ENCODE measurements around the gene EED.

EED gene

DNA sequence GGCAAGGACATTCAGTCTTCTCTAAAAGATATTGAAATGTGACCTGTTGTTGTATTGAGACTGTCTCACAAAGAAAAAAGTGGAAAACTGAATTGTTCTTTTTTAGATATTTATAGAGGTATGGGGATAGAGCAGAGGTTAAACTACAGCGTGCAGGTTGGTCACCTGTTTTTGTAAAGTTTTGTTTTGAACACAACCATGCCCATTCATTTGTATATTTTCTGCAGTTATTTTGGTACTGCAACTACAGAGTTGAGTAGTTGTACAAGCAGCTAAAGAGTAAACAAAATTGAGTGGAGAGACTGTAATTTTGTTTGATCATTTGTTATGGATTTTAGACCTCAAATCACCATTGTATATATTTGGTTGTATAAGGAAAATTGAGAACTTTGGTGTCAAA lies 11.3 kb downstream of the EED start:
- peaks cover 59% of the 10 kb centered on the region for H3K79me2 ChIP-seq (ENCODE audit: control insufficient read depth, low read length)
- peaks cover 4% of the 10 kb centered on the region; the same call in 1 of the 2 replicates for H4K20me1 ChIP-seq (ENCODE audit: control insufficient read depth, insufficient read depth, low read depth, low read length)
- no peak overlapping the region for H3K4me3 ChIP-seq (ENCODE audit: low read length)
- H3K4me2 ChIP-seq (ENCODE audit: low read length), result no peak overlapping the region
- H3F3A ChIP-seq (ENCODE audit: control insufficient read depth, insufficient read depth), result no peaks in the 10 kb centered on the region
- no peaks in the 10 kb centered on the region for H3K4me1 ChIP-seq (ENCODE audit: control insufficient read depth, low read length)
- peaks cover 71% of the 10 kb centered on the region for H3K36me3 ChIP-seq (ENCODE audit: control insufficient read depth, low read length)
- no peaks in the 10 kb centered on the region for H3K9me3 ChIP-seq (ENCODE audit: control insufficient read depth, insufficient read depth, low read length)
- H3K27me3 ChIP-seq (ENCODE audit: control insufficient read depth, low read length), result no peaks in the 10 kb centered on the region
- no peak overlapping the region for H3K27ac ChIP-seq (ENCODE audit: low read depth, low read length)
- no peak for TF ChIP-seq EZH2phosphoT487 (IDR thresholded peaks at IDR 0.05; ENCODE audit: borderline replicate concordance, low read length)
- TF ChIP-seq, protein P1, sequence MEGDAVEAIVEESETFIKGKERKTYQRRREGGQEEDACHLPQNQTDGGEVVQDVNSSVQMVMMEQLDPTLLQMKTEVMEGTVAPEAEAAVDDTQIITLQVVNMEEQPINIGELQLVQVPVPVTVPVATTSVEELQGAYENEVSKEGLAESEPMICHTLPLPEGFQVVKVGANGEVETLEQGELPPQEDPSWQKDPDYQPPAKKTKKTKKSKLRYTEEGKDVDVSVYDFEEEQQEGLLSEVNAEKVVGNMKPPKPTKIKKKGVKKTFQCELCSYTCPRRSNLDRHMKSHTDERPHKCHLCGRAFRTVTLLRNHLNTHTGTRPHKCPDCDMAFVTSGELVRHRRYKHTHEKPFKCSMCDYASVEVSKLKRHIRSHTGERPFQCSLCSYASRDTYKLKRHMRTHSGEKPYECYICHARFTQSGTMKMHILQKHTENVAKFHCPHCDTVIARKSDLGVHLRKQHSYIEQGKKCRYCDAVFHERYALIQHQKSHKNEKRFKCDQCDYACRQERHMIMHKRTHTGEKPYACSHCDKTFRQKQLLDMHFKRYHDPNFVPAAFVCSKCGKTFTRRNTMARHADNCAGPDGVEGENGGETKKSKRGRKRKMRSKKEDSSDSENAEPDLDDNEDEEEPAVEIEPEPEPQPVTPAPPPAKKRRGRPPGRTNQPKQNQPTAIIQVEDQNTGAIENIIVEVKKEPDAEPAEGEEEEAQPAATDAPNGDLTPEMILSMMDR (IDR thresholded peaks at IDR 0.05; ENCODE audit: low read depth, low read length, poor library complexity, severe bottlenecking), result no peak
- H3K9me2 ChIP-seq (replicated peaks; ENCODE audit: control insufficient read depth, low read length), result no peaks in the 10 kb centered on the region

DNA sequence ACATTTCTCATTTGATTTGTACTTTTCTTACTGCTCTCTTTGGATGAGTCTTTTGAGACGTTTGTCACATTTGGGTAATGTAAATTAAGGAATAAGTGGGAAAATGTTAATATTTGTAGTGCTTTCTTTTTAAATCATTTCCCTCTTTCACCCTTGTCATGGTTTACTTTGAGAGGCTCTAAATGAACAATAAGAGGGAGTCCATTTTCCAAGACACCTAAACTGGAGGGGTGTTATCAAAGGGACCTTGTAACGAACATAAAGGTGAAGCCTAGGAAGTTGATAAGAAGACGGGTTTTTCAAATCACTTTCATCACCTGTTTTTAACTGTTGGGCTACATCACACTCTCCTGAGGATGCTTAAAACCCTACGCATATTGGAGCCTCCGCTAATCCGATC lies 12.1 kb downstream of the EED start:
- H4K20me1 ChIP-seq (ENCODE audit: control insufficient read depth, insufficient read depth, low read depth, low read length), result peaks cover 4% of the 10 kb centered on the region; the same call in 1 of the 2 replicates
- peaks cover 52% of the 10 kb centered on the region for H3K79me2 ChIP-seq (ENCODE audit: control insufficient read depth, low read length)

DNA sequence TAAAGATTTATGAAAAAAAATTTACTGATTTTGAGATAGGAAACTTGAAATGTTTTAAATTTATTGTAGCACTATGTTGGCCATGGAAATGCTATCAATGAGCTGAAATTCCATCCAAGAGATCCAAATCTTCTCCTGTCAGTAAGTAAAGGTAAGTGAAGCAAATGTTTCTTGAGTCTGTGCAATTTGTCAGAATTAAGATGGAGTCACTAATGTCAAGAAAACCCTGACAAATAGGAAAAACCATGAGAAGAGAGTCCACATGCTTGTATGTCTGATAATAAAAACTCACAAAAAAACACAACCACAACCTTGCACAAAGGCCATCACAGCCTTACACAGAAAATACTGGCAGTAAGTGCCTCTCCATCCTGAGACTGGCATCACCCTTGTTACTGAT lies 12.9 kb downstream of the EED start:
- Histone ChIP-seq H3K27me3 (ENCODE audit: control insufficient read depth, low read length) (no peaks in the 10 kb centered on the region), H3K4me2 (ENCODE audit: low read length) (no peak overlapping the region), H3K9me2 (replicated peaks; ENCODE audit: control insufficient read depth, low read length) (no peaks in the 10 kb centered on the region), H3K36me3 (ENCODE audit: control insufficient read depth, low read length) (peaks cover 63% of the 10 kb centered on the region), H3K9me3 (ENCODE audit: control insufficient read depth, insufficient read depth, low read length) (no peaks in the 10 kb centered on the region), H3K4me1 (ENCODE audit: control insufficient read depth, low read length) (no peaks in the 10 kb centered on the region), H3F3A (ENCODE audit: control insufficient read depth, insufficient read depth) (no peaks in the 10 kb centered on the region), H4K20me1 (ENCODE audit: control insufficient read depth, insufficient read depth, low read depth, low read length) (peaks cover 4% of the 10 kb centered on the region; the same call in 1 of the 2 replicates), H3K27ac (ENCODE audit: low read depth, low read length) (no peak overlapping the region), H3K79me2 (ENCODE audit: control insufficient read depth, low read length) (peaks cover 44% of the 10 kb centered on the region), H3K4me3 (ENCODE audit: low read length) (no peak overlapping the region)
- TF ChIP-seq EZH2phosphoT487 (IDR thresholded peaks at IDR 0.05; ENCODE audit: borderline replicate concordance, low read length), result no peak
- TF ChIP-seq, protein P1 (IDR thresholded peaks at IDR 0.05; ENCODE audit: low read depth, low read length, poor library complexity, severe bottlenecking), result no peak

More for the DNA sequence above, 12.1 kb downstream of the EED start:
- Histone ChIP-seq H3K36me3 (ENCODE audit: control insufficient read depth, low read length) (peaks cover 69% of the 10 kb centered on the region), H3K9me2 (replicated peaks; ENCODE audit: control insufficient read depth, low read length) (no peaks in the 10 kb centered on the region), H3F3A (ENCODE audit: control insufficient read depth, insufficient read depth) (no peaks in the 10 kb centered on the region), H3K27ac (ENCODE audit: low read depth, low read length) (no peak overlapping the region), H3K4me1 (ENCODE audit: control insufficient read depth, low read length) (no peaks in the 10 kb centered on the region), H3K9me3 (ENCODE audit: control insufficient read depth, insufficient read depth, low read length) (no peaks in the 10 kb centered on the region), H3K4me2 (ENCODE audit: low read length) (no peak overlapping the region), H3K27me3 (ENCODE audit: control insufficient read depth, low read length) (no peaks in the 10 kb centered on the region), H3K4me3 (ENCODE audit: low read length) (no peak overlapping the region)
- no peak for TF ChIP-seq EZH2phosphoT487 (IDR thresholded peaks at IDR 0.05; ENCODE audit: borderline replicate concordance, low read length)
- TF ChIP-seq, protein P1 (IDR thresholded peaks at IDR 0.05; ENCODE audit: low read depth, low read length, poor library complexity, severe bottlenecking), result no peak

All from DOHH2 (cell line).